WTC11 (cell line): ENCODE measurements around the gene MMUT. TPM values are rescaled to one million over a fixed set of nuclear protein-coding genes. Genes with fewer than 3 reads are reported as not detected.
"Not testable (repeated sequence)": the region's sequence is repeated elsewhere in the genome, so short reads cannot be mapped to it uniquely, and the experiment has no call there.

Experiments
- ATAC-seq: fragments of 200-7000 bp; cut with Tn5 transposase; 2 replicates; pipeline ENCODE4 v1.10.0; 2021; ENCODE audit warnings: mild to moderate bottlenecking, moderate library complexity
- CTCF ChIA-PET: fragments of 300-600 bp; sonication (Branson Sonifier 250); formaldehyde crosslinking; loops from one replicate; lab custom pipeline; 2021; ENCODE audit warnings: antibody characterized with exemption; lab: Charles Lee
- POLR2A ChIA-PET: fragments of 350-600 bp; sonication (Branson Sonifier 250); formaldehyde crosslinking; loops from one replicate; lab custom pipeline; 2021; ENCODE audit warnings: antibody characterized with exemption; lab: Charles Lee
- DNase-seq: peaks from one replicate; pipeline ENCODE4 v3.0.0; 2021; ENCODE audit warnings: low spot score
- H3K27ac Mint-ChIP-seq: 2 replicates; pipeline ENCODE4 v1.8.0; 2021; ENCODE audit warnings: mixed read lengths
- H3K27me3 Mint-ChIP-seq: 2 replicates; pipeline ENCODE4 v1.8.0; 2021; ENCODE audit warnings: low read depth, mild to moderate bottlenecking, moderate library complexity, mixed read lengths
- H3K36me3 Mint-ChIP-seq: 2 replicates; pipeline ENCODE4 v1.8.0; 2021; ENCODE audit warnings: mixed read lengths
- H3K4me1 Mint-ChIP-seq: 2 replicates; pipeline ENCODE4 v1.8.0; 2022; ENCODE audit warnings: mixed read lengths
- H3K4me3 Mint-ChIP-seq: 2 replicates; pipeline ENCODE4 v1.8.0; 2021; ENCODE audit warnings: mild to moderate bottlenecking, moderate library complexity, mixed read lengths
- H3K9me3 Mint-ChIP-seq: 2 replicates; pipeline ENCODE4 v1.8.0; 2021; ENCODE audit warnings: mixed read lengths
- ATF1 ChIP-seq: sonication (generic); formaldehyde crosslinking; IDR thresholded peaks from 2 replicates; pipeline ENCODE4 v1.8.1; 2023; ENCODE audit warnings: mild to moderate bottlenecking, moderate library complexity, missing genetic modification reagents
- CREB1 ChIP-seq: sonication (generic); formaldehyde crosslinking; IDR thresholded peaks from 2 replicates; pipeline ENCODE4 v1.8.0; 2023; ENCODE audit warnings: mild to moderate bottlenecking, missing genetic modification reagents
- EMX1 ChIP-seq: fragments of 250-450 bp; sonication (Bioruptor Pico); IDR thresholded peaks from 2 replicates; pipeline ENCODE4 v1.8.0; 2021; ENCODE audit warnings: mild to moderate bottlenecking
- ESRRA ChIP-seq: sonication (generic); formaldehyde crosslinking; IDR thresholded peaks from 2 replicates; pipeline ENCODE4 v1.8.1; 2022; ENCODE audit warnings: mild to moderate bottlenecking, missing genetic modification reagents, borderline replicate concordance
- GRHL2 ChIP-seq: fragments of 250-450 bp; sonication (Bioruptor Pico); IDR thresholded peaks from 2 replicates; pipeline ENCODE4 v1.8.0; 2022; ENCODE audit warnings: mild to moderate bottlenecking, moderate library complexity; ENCODE audit not compliant: insufficient replicate concordance, severe bottlenecking
- GTF2I ChIP-seq: fragments of 250-450 bp; sonication (Bioruptor Pico); conservative IDR thresholded peaks from 2 replicates; pipeline ENCODE4 v1.4.0; 2021; ENCODE audit warnings: mild to moderate bottlenecking
- JUN ChIP-seq: sonication (generic); formaldehyde crosslinking; IDR thresholded peaks from 2 replicates; pipeline ENCODE4 v1.8.0; 2023; ENCODE audit warnings: mild to moderate bottlenecking, missing genetic modification reagents
- KAT7 ChIP-seq: sonication (generic); formaldehyde crosslinking; IDR thresholded peaks from 2 replicates; pipeline ENCODE4 v1.8.1; 2023; ENCODE audit warnings: missing genetic modification reagents, mild to moderate bottlenecking, borderline replicate concordance
- NFE2L1 ChIP-seq: sonication (generic); formaldehyde crosslinking; IDR thresholded peaks from 2 replicates; pipeline ENCODE4 v1.8.1; 2023; ENCODE audit warnings: missing genetic modification reagents
- NR1H2 ChIP-seq: sonication (generic); formaldehyde crosslinking; IDR thresholded peaks from 2 replicates; pipeline ENCODE4 v1.9.0; 2021; ENCODE audit warnings: mild to moderate bottlenecking, moderate library complexity, missing genetic modification reagents
- NR3C1 ChIP-seq: sonication (generic); formaldehyde crosslinking; conservative IDR thresholded peaks from 2 replicates; pipeline ENCODE4 v1.8.1; 2023; ENCODE audit warnings: low read depth, mild to moderate bottlenecking, missing genetic modification reagents
- OVOL2 ChIP-seq: fragments of 250-450 bp; sonication (Bioruptor Pico); IDR thresholded peaks from 2 replicates; pipeline ENCODE4 v1.9.0; 2021; ENCODE audit warnings: mild to moderate bottlenecking, borderline replicate concordance
- SMAD4 ChIP-seq: sonication (generic); formaldehyde crosslinking; IDR thresholded peaks from 2 replicates; pipeline ENCODE4 v1.8.0; 2022; ENCODE audit warnings: mild to moderate bottlenecking, missing genetic modification reagents
- TEAD1 ChIP-seq: sonication (generic); formaldehyde crosslinking; IDR thresholded peaks from 2 replicates; pipeline ENCODE4 v1.8.0; 2022; ENCODE audit warnings: mild to moderate bottlenecking, missing genetic modification reagents
- TEAD4 ChIP-seq: sonication (generic); formaldehyde crosslinking; IDR thresholded peaks from 2 replicates; pipeline ENCODE4 v1.8.0; 2022; ENCODE audit warnings: mild to moderate bottlenecking, missing genetic modification reagents
- TP53 ChIP-seq: sonication (generic); formaldehyde crosslinking; IDR thresholded peaks from 2 replicates; pipeline ENCODE4 v1.8.1; 2023; ENCODE audit warnings: mild to moderate bottlenecking, missing genetic modification reagents
- ZNF423 ChIP-seq: fragments of 250-450 bp; sonication (Bioruptor Pico); IDR thresholded peaks from 2 replicates; pipeline ENCODE4 v2.1.2; 2022; ENCODE audit warnings: mild to moderate bottlenecking, moderate library complexity
- total RNA-seq: library from RNA; stranded (reverse); gene quantifications from 3 replicates; pipeline ENCODE4 v1.2.3, GENCODE V29; 2021
- TF ChIP-seq, protein P1 (sequence below): sonication (generic); formaldehyde crosslinking; IDR thresholded peaks from 2 replicates; pipeline ENCODE4 v1.8.1; 2023; ENCODE audit warnings: mild to moderate bottlenecking, missing genetic modification reagents, moderate library complexity
- TF ChIP-seq, protein P2 (sequence below): sonication (generic); formaldehyde crosslinking; IDR thresholded peaks from 2 replicates; pipeline ENCODE4 v1.8.1; 2022; ENCODE audit warnings: low read depth, missing genetic modification reagents, borderline replicate concordance
- TF ChIP-seq, protein P3 (sequence below): sonication (generic); formaldehyde crosslinking; conservative IDR thresholded peaks from 2 replicates; pipeline ENCODE4 v1.8.1; 2022; ENCODE audit warnings: mild to moderate bottlenecking, missing genetic modification reagents
- TF ChIP-seq, protein P4 (sequence below): sonication (generic); formaldehyde crosslinking; IDR thresholded peaks from 2 replicates; pipeline ENCODE4 v1.8.1; 2022; ENCODE audit warnings: mild to moderate bottlenecking, missing genetic modification reagents, moderate library complexity, borderline replicate concordance
- TF ChIP-seq, protein P5 (sequence below): fragments of 250-450 bp; sonication (Bioruptor Pico); conservative IDR thresholded peaks from 2 replicates; pipeline ENCODE4 v1.9.0; 2021; ENCODE audit warnings: mild to moderate bottlenecking
- TF ChIP-seq, protein P6 (sequence below): fragments of 250-450 bp; sonication (Bioruptor Pico); IDR thresholded peaks from 2 replicates; pipeline ENCODE4 v1.9.0; 2021; ENCODE audit warnings: moderate library complexity, mild to moderate bottlenecking, inconsistent platforms, borderline replicate concordance
- TF ChIP-seq, protein P7 (sequence below): fragments of 250-450 bp; sonication (Bioruptor Pico); IDR thresholded peaks from 2 replicates; pipeline ENCODE4 v2.1.2; 2022; ENCODE audit warnings: mild to moderate bottlenecking, moderate library complexity

The MMUT gene
- total RNA-seq, 1 experiment from 2014 or later: 12.5 TPM

DNA sequence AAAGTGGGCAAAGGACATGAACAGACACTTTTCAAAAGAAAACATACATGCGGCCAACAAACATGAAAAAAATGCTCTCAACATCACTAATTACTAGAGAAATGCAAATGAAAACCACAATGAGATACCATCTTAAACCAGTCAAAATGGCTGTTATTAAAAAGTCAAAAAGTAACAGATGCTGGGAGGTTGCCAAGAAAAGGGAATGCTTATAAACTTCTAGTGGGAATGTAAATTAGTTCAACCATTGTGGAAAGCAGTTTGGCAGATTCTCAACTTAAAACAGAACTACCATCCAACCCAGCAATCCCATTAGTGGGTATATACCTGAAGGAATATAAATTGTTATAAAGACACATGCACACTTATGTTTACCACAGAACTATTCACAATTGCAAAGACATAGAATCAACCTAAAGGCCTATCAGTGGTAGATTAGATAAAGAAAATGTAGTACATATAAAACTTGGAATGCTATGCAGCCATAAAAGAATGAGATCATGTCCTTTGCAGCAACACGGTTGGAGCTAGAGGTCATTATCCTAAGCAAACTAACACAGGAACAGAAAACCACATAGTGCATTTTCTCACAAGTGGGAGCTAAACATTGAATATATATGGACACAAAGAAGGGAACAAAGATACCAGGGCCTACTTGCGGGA lies 16.4 kb upstream of the MMUT start (continued):
- TF ChIP-seq, protein P1, sequence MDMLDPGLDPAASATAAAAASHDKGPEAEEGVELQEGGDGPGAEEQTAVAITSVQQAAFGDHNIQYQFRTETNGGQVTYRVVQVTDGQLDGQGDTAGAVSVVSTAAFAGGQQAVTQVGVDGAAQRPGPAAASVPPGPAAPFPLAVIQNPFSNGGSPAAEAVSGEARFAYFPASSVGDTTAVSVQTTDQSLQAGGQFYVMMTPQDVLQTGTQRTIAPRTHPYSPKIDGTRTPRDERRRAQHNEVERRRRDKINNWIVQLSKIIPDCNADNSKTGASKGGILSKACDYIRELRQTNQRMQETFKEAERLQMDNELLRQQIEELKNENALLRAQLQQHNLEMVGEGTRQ (CRISPR knock-in tag): no peak
- TF ChIP-seq, protein P2, sequence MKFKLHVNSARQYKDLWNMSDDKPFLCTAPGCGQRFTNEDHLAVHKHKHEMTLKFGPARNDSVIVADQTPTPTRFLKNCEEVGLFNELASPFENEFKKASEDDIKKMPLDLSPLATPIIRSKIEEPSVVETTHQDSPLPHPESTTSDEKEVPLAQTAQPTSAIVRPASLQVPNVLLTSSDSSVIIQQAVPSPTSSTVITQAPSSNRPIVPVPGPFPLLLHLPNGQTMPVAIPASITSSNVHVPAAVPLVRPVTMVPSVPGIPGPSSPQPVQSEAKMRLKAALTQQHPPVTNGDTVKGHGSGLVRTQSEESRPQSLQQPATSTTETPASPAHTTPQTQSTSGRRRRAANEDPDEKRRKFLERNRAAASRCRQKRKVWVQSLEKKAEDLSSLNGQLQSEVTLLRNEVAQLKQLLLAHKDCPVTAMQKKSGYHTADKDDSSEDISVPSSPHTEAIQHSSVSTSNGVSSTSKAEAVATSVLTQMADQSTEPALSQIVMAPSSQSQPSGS (CRISPR knock-in tag): no peak
- TF ChIP-seq OVOL2 (CRISPR knock-in tag) (no peak), NR3C1 (CRISPR knock-in tag) (no peak), ZNF423 (CRISPR knock-in tag) (no peak), TEAD1 (CRISPR knock-in tag) (no peak), NR1H2 (no peak), NFE2L1 (CRISPR knock-in tag) (no peak), TEAD4 (CRISPR knock-in tag) (no peak), KAT7 (CRISPR knock-in tag) (no peak)
- TF ChIP-seq, protein P3, sequence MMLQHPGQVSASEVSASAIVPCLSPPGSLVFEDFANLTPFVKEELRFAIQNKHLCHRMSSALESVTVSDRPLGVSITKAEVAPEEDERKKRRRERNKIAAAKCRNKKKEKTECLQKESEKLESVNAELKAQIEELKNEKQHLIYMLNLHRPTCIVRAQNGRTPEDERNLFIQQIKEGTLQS: no peak
- TF ChIP-seq, protein P4, sequence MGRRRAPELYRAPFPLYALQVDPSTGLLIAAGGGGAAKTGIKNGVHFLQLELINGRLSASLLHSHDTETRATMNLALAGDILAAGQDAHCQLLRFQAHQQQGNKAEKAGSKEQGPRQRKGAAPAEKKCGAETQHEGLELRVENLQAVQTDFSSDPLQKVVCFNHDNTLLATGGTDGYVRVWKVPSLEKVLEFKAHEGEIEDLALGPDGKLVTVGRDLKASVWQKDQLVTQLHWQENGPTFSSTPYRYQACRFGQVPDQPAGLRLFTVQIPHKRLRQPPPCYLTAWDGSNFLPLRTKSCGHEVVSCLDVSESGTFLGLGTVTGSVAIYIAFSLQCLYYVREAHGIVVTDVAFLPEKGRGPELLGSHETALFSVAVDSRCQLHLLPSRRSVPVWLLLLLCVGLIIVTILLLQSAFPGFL (CRISPR knock-in tag): no peak
- TF ChIP-seq, protein P5, sequence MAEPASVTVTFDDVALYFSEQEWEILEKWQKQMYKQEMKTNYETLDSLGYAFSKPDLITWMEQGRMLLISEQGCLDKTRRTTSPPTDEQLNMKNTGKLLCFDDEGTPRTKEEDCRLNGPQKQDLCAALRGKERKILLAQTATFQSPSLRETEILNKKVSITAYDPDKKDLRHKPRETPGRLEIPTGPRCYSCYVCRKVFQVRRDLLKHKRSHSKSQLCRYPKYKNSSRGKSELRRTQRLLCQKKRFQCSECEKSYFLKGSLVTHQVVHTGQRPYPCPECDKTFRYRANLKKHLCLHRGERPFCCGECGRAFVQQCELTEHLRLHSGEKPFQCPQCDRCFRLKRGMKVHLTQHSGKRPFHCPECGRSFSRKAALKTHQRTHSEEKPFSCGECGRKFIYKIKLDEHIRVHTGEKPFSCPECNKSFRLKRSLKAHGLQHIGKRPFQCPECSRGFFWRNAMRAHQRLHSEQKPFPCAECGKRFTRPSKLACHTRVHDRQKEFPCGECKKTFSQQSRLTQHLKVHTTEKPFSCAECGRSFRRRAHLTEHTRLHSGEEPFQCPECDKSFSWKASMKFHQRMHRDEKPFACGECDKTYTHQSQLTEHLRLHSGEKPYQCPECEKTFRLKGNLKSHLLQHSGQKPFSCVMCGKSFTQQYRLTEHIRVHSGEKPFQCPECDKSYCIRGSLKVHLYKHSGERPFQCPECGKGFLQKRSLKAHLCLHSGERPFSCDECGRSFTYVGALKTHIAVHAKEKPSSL (CRISPR knock-in tag): no peak
- TF ChIP-seq, all 79 proteins: peak for 0

DNA sequence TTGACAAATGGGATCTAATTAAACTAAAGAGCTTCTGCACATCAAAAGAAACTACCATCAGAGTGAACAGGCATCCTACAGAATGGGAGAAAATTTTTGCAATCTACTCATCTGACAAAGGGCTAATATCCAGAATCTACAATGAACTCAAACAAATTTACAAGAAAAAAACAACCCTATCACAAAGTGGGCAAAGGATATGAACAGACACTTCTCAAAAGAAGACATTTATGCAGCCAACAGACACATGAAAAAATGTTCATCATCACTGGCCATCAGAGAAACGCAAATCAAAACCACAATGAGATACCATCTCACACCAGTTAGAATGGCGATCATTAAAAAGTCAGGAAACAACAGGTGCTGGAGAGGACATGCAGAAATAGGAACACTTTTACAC lies 13.5 kb upstream of the MMUT start:
- H3K27me3 Mint-ChIP-seq, ATAC-seq, H3K4me1 Mint-ChIP-seq, DNase-seq, POLR2A ChIA-PET, H3K4me3 Mint-ChIP-seq, H3K27ac Mint-ChIP-seq, CTCF ChIA-PET: not testable (repeated sequence)
- Mint-ChIP-seq H3K36me3 (peaks cover 81% of the 10 kb centered on the region), H3K9me3 (peaks cover 31% of the 10 kb centered on the region)

DNA sequence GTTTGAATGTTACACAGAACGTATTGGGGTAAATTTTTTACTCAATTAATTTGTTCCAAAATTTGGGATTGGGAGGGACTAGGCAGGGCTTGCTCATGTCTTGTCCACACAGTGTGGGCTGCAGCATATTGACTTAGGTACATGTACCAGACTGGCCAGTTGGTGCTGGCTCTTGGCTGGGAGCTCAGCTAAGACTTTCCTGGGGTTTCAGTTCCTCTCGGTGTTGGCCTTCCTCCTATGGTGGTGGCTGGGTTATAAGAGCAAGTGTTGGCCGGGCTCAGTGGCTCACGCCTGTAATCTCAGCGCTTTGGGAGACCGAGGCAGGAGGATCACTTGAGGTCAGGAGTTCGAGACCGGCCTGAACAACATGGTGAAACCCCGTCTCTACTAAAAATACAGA lies 5.0 kb upstream of the MMUT start:
- H3K4me1 Mint-ChIP-seq: peaks cover 7% of the 10 kb centered on the region
- TF ChIP-seq GRHL2 (CRISPR knock-in tag): no peak
- TF ChIP-seq, protein P6, sequence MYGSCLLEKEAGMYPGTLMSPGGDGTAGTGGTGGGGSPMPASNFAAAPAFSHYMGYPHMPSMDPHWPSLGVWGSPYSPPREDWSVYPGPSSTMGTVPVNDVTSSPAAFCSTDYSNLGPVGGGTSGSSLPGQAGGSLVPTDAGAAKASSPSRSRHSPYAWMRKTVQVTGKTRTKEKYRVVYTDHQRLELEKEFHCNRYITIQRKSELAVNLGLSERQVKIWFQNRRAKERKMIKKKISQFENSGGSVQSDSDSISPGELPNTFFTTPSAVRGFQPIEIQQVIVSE (CRISPR knock-in tag): no peak
- TF ChIP-seq ATF1 (CRISPR knock-in tag): no peak
- no peak for TF ChIP-seq ESRRA
- TF ChIP-seq GTF2I (CRISPR knock-in tag): no peak
- TF ChIP-seq EMX1 (CRISPR knock-in tag): no peak
- no peak for TF ChIP-seq SMAD4
- TF ChIP-seq, protein P4 (CRISPR knock-in tag): no peak
- no peak for TF ChIP-seq TP53
- TF ChIP-seq, protein P7, sequence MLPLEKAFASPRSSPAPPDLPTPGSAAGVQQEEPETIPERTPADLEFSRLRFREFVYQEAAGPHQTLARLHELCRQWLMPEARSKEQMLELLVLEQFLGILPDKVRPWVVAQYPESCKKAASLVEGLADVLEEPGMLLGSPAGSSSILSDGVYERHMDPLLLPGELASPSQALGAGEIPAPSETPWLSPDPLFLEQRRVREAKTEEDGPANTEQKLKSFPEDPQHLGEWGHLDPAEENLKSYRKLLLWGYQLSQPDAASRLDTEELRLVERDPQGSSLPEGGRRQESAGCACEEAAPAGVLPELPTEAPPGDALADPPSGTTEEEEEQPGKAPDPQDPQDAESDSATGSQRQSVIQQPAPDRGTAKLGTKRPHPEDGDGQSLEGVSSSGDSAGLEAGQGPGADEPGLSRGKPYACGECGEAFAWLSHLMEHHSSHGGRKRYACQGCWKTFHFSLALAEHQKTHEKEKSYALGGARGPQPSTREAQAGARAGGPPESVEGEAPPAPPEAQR (CRISPR knock-in tag): no peak
- TF ChIP-seq CREB1 (CRISPR knock-in tag): no peak
- TF ChIP-seq JUN: no peak
- no peak overlapping the region for H3K4me3 Mint-ChIP-seq
- ATAC-seq (no peak), DNase-seq (no peak)
- H3K27me3 Mint-ChIP-seq: no peaks in the 10 kb centered on the region
- CTCF ChIA-PET: no interaction called here
- peaks cover 20% of the 10 kb centered on the region for H3K36me3 Mint-ChIP-seq
- POLR2A ChIA-PET: no interaction called here
- H3K27ac Mint-ChIP-seq: no peak overlapping the region
- no peaks in the 10 kb centered on the region for H3K9me3 Mint-ChIP-seq
